GM12878 (cell line): Measurements from ENCODE around the gene DTWD2. TPM values are rescaled to one million over a fixed set of nuclear protein-coding genes. Genes with fewer than 3 reads are reported as not detected.

ENCODE experiments used
- ATAC-seq: fragments of 200-7000 bp; cut with Tn5 transposase; 3 replicates; pipeline ENCODE4 v1.9.1; 2020; ENCODE audit warnings: mild to moderate bottlenecking, moderate library complexity
- BruUV-seq: library from RNA; stranded (reverse); fragments of 400-500 nt; replicated peaks from 2 replicates; lab custom pipeline; 2021; lab: Mats Ljungman, UMichigan
- CTCF ChIA-PET: fragments of 300-600 bp; sonication (Branson Sonifier 250); formaldehyde crosslinking; extraction: SDS; loops from one replicate; lab custom pipeline; 2021; ENCODE audit warnings: inconsistent platforms; lab: Yijun Ruan, JAX
- POLR2A ChIA-PET: fragments of 350-600 bp; formaldehyde crosslinking; extraction: SDS; loops from one replicate; lab custom pipeline; 2021; ENCODE audit warnings: inconsistent platforms; lab: Charles Lee
- RAD21 ChIA-PET: fragments of 300-600 bp; sonication (Branson Sonifier 250); formaldehyde crosslinking; loops from one replicate; lab custom pipeline; 2023; ENCODE audit warnings: antibody characterized with exemption; ENCODE audit not compliant: unreplicated experiment; lab: Charles Lee
- SMC1A ChIA-PET: fragments of 300-600 bp; sonication (Branson Sonifier 250); formaldehyde crosslinking; loops from one replicate; lab custom pipeline; 2023; ENCODE audit not compliant: unreplicated experiment, uncharacterized antibody; lab: Charles Lee
- DNase-seq: peaks from one replicate; pipeline ENCODE4 v3.0.0-alpha.2; 2011; ENCODE audit warnings: low read depth, low spot score
- FAIRE-seq: peaks from 3 replicates; lab custom pipeline; 2011; peaks lifted over from hg19 to GRCh38; lab: Jason Lieb, UNC
- H2AFZ ChIP-seq: 2 replicates; pipeline ENCODE4 v1.6.0; 2011; ENCODE audit warnings: low read depth, low read length, control low read depth; ENCODE audit not compliant: control insufficient read depth
- H3K27ac ChIP-seq: 2 replicates; pipeline ENCODE4 v1.5.1; 2011; ENCODE audit warnings: control low read depth; ENCODE audit not compliant: control insufficient read depth, insufficient read depth
- H3K27me3 ChIP-seq, 2 experiments: replicated peaks in 1 of 2; 2 replicates each; pipeline versions ENCODE4 v1.6.0 to v1.6.1; 2011; ENCODE audit warnings: low read length in 1 of 2; ENCODE audit not compliant: control insufficient read depth in 2 of 2, insufficient read depth in 2 of 2
- H3K36me3 ChIP-seq, 2 experiments: 2 replicates each; pipeline ENCODE4 v1.5.1; 2011; ENCODE audit warnings: low read length in 1 of 2; ENCODE audit not compliant: control insufficient read depth in 2 of 2, insufficient read depth in 2 of 2
- H3K4me1 ChIP-seq: 2 replicates; pipeline ENCODE4 v1.6.1; 2011; ENCODE audit warnings: mild to moderate bottlenecking, low read length, moderate library complexity, mixed read lengths; ENCODE audit not compliant: control insufficient read depth, insufficient read depth
- H3K4me2 ChIP-seq: 2 replicates; pipeline ENCODE4 v1.6.0; 2011; ENCODE audit warnings: control low read depth; ENCODE audit not compliant: control insufficient read depth, insufficient read depth
- H3K4me3 ChIP-seq: fragments of 200-600 bp; sonication (generic); 2 replicates; pipeline ENCODE4 v1.5.1; 2016
- H3K79me2 ChIP-seq: 2 replicates; pipeline ENCODE4 v1.6.0; 2011; ENCODE audit warnings: low read length; ENCODE audit not compliant: control insufficient read depth, insufficient read depth
- H3K9ac ChIP-seq: 2 replicates; pipeline ENCODE4 v1.8.0; 2011; ENCODE audit warnings: low read length, control low read depth, mixed read lengths; ENCODE audit not compliant: control insufficient read depth, insufficient read depth
- H3K9me3 ChIP-seq: replicated peaks from 3 replicates; pipeline ENCODE4 v1.5.1; 2011; ENCODE audit warnings: mild to moderate bottlenecking, low read length; ENCODE audit not compliant: control insufficient read depth, insufficient read depth
- H4K20me1 ChIP-seq: 2 replicates; pipeline ENCODE4 v1.6.0; 2011; ENCODE audit not compliant: control insufficient read depth, insufficient read depth
- BCL11A ChIP-seq: IDR thresholded peaks from 2 replicates; pipeline ENCODE4 v1.6.1; 2011; ENCODE audit warnings: low read depth, low read length
- CHD4 ChIP-seq: fragments of 200-600 bp; sonication (generic); IDR thresholded peaks from 2 replicates; pipeline ENCODE4 v1.6.1; 2016; ENCODE audit warnings: mild to moderate bottlenecking
- EZH2 ChIP-seq: IDR thresholded peaks from 2 replicates; pipeline ENCODE4 v1.6.1; 2012; ENCODE audit warnings: low read depth, mild to moderate bottlenecking, control low read depth, inconsistent platforms, low read length, borderline replicate concordance; ENCODE audit not compliant: control insufficient read depth
- JUND ChIP-seq: IDR thresholded peaks from 2 replicates; pipeline ENCODE4 v1.6.1; 2012; ENCODE audit warnings: low read depth, mild to moderate bottlenecking, low read length, improper control_type of control experiment, moderate library complexity
- MTA3 ChIP-seq: IDR thresholded peaks from 2 replicates; pipeline ENCODE4 v1.6.1; 2012; ENCODE audit warnings: low read length, inconsistent platforms, borderline replicate concordance
- NFIC ChIP-seq: IDR thresholded peaks from 2 replicates; pipeline ENCODE4 v1.6.1; 2012; ENCODE audit warnings: low read depth, mild to moderate bottlenecking, inconsistent platforms, low read length, moderate library complexity
- RB1 ChIP-seq: fragments of 450-650 bp; formaldehyde crosslinking; IDR thresholded peaks from 2 replicates; pipeline ENCODE4 v1.6.1; 2017; ENCODE audit warnings: mild to moderate bottlenecking, borderline replicate concordance
- SMAD5 ChIP-seq: IDR thresholded peaks from 2 replicates; pipeline ENCODE4 v1.6.1; 2016; ENCODE audit warnings: antibody characterized with exemption, low read depth
- SP1 ChIP-seq: IDR thresholded peaks from one replicate; pipeline ENCODE4 v1.6.1; 2011; ENCODE audit warnings: low read depth, low read length
- WRNIP1 ChIP-seq: IDR thresholded peaks from 2 replicates; pipeline ENCODE4 v1.6.1; 2011; ENCODE audit warnings: low read depth, low read length, improper control_type of control experiment, borderline replicate concordance
- ZNF274 ChIP-seq: IDR thresholded peaks from one replicate; pipeline ENCODE4 v1.8.0; 2011; ENCODE audit not compliant: insufficient read length, insufficient read depth
- ZSCAN29 ChIP-seq: fragments of 450-650 bp; IDR thresholded peaks from 2 replicates; pipeline ENCODE4 v1.6.1; 2017; ENCODE audit warnings: mild to moderate bottlenecking, moderate library complexity
- ZZZ3 ChIP-seq: IDR thresholded peaks from 2 replicates; pipeline ENCODE4 v1.6.1; 2011; ENCODE audit warnings: low read depth; ENCODE audit not compliant: control insufficient read depth, insufficient read length
- WGBS: methylation state at CpG from one replicate; pipeline ENCODE4 v1.1.6; 2016; ENCODE audit warnings: low lambda C conversion rate; ENCODE audit not compliant: insufficient replicate concordance, insufficient coverage; ENCODE audit errors: missing lambda C conversion rate; 5-methylcytosine and 5-hydroxymethylcytosine counted together
- in situ Hi-C: fragments of 300-500 bp; cut with MboI; formaldehyde crosslinking; loops from 9 replicates; pipeline ENCODE4 v1.14.3; 2018; ENCODE audit warnings: mixed read lengths
- intact Hi-C: fragments of 100-400 bp; cut with micrococcal nuclease; formaldehyde crosslinking; loops from one replicate; pipeline ENCODE4 v1.14.2; 2022; ENCODE audit not compliant: unreplicated experiment
- polyA plus RNA-seq, 11 experiments: library from polyadenylated mRNA; depleted of rRNA in 4 of 11; unstranded in 6 of 11; stranded (reverse) in 5 of 11; fragments of >200 nt; fragmentation: Nextera tagmentation in 4 of 11; fragmentation: Illumina TruSeq in 1 of 11; extraction: Ambion mirVana in 4 of 11; extraction: Trizol in 1 of 11; gene quantifications; 1 replicate in 1 of 11; 2 replicates in 10 of 11; pipeline versions ENCODE4 v1.2.1 to v1.2.3, GENCODE V29; 2011 to 2016; ENCODE audit warnings: inconsistent platforms in 2 of 11, missing spikeins in 2 of 11, low read depth in 1 of 11
- total RNA-seq, 4 experiments: library from RNA; depleted of rRNA in 3 of 4; stranded (reverse); fragments of >200 nt in 3 of 4; fragmentation: Illumina TruSeq in 1 of 4; extraction: Trizol in 1 of 4; gene quantifications; 2 replicates each; pipeline versions ENCODE4 v1.2.1 to v1.2.3, GENCODE V29; 2013 to 2021
- TF ChIP-seq, protein P1 (sequence below), 3 experiments: IDR thresholded peaks in 2 of 3; conservative IDR thresholded peaks in 1 of 3; 2 replicates each; pipeline ENCODE4 v1.5.1; 2011; ENCODE audit warnings: low read depth in 3 of 3, low read length in 3 of 3, mild to moderate bottlenecking in 3 of 3, control low read depth in 2 of 3, moderate library complexity in 2 of 3, inconsistent platforms in 1 of 3, mixed read lengths in 1 of 3; ENCODE audit not compliant: control insufficient read depth in 2 of 3, insufficient read depth in 1 of 3; ENCODE audit errors: extremely low read depth in 1 of 3
- TF ChIP-seq, protein P2 (sequence below): IDR thresholded peaks from 2 replicates; pipeline ENCODE4 v1.6.1; 2012; ENCODE audit warnings: low read depth, low read length, improper control_type of control experiment
- TF ChIP-seq, protein P3 (sequence below): fragments of 450-650 bp; IDR thresholded peaks from 2 replicates; pipeline ENCODE4 v1.6.1; 2017; ENCODE audit warnings: mild to moderate bottlenecking, low read depth, inconsistent platforms; ENCODE audit not compliant: poor library complexity, severe bottlenecking

Gene DTWD2
- total and polyA plus RNA-seq, 10 of the 15 experiments (the other 5 are each of a cell fraction or from before 2014, with no cell fraction given), result 0.93 to 8.4 (median 5.1) TPM

DNA sequence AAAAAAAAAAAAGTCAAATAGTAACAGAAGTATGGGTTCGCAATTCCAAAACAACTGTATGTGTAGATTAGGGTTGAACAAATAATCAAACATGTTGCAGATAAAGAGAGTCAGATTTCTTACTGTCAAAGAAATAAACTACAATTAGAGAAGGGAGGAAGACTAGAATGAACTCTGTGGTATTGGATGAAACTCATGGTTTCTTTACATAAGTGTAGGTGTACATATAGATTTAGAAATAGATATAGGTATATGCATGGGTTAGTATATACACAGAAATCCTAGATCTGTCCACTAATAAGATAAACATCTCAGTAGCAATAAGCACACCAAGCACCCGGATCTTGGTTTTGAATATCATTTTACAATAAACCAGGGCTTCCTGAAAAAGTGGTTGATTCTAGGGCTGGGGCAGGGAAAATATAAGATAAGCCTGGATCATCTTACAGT is 21.3 kb downstream of the DTWD2 start:
- no peaks in the 10 kb centered on the region for H4K20me1 ChIP-seq
- ChIA-PET CTCF (no interaction called here), POLR2A (no interaction called here), RAD21 (no interaction called here), SMC1A (interaction anchor here (0.7 kb wide), 1 partner anchor 487 kb away, joined by 3 read pairs; no protein-coding TSS in a partner anchor)
- intact Hi-C loops, result no loop called here
- H3K9ac ChIP-seq, result no peak overlapping the region
- ATAC-seq (no peak), DNase-seq (no peak), FAIRE-seq (no peak)
- no peak overlapping the region for H3K27ac ChIP-seq
- H3K4me1 ChIP-seq, result no peaks in the 10 kb centered on the region
- no peaks in the 10 kb centered on the region for H3K36me3 ChIP-seq
- H3K4me2 ChIP-seq, result no peak overlapping the region
- 73% methylated on average over 2 of the region's 2 CpGs for WGBS
- H3K79me2 ChIP-seq, result no peaks in the 10 kb centered on the region
- H3K9me3 ChIP-seq, result no peaks in the 10 kb centered on the region; the same call in 2 of the 3 replicates
- TF ChIP-seq, protein P1, sequence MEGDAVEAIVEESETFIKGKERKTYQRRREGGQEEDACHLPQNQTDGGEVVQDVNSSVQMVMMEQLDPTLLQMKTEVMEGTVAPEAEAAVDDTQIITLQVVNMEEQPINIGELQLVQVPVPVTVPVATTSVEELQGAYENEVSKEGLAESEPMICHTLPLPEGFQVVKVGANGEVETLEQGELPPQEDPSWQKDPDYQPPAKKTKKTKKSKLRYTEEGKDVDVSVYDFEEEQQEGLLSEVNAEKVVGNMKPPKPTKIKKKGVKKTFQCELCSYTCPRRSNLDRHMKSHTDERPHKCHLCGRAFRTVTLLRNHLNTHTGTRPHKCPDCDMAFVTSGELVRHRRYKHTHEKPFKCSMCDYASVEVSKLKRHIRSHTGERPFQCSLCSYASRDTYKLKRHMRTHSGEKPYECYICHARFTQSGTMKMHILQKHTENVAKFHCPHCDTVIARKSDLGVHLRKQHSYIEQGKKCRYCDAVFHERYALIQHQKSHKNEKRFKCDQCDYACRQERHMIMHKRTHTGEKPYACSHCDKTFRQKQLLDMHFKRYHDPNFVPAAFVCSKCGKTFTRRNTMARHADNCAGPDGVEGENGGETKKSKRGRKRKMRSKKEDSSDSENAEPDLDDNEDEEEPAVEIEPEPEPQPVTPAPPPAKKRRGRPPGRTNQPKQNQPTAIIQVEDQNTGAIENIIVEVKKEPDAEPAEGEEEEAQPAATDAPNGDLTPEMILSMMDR (IDR thresholded peaks at IDR 0.05 in 2 of 3, conservative IDR thresholded peaks at IDR 0.05 in 1 of 3; ENCODE audit: control insufficient read depth in 2 of 3, extremely low read depth in 1 of 3, insufficient read depth in 1 of 3, low read depth in 3 of 3, low read length in 3 of 3), result no peak
- TF ChIP-seq, protein P2, sequence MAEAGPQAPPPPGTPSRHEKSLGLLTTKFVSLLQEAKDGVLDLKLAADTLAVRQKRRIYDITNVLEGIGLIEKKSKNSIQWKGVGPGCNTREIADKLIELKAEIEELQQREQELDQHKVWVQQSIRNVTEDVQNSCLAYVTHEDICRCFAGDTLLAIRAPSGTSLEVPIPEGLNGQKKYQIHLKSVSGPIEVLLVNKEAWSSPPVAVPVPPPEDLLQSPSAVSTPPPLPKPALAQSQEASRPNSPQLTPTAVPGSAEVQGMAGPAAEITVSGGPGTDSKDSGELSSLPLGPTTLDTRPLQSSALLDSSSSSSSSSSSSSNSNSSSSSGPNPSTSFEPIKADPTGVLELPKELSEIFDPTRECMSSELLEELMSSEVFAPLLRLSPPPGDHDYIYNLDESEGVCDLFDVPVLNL, result no peak
- TF ChIP-seq ZZZ3 (no peak), CHD4 (no peak), BCL11A (no peak), WRNIP1 (no peak), ZSCAN29 (no peak), RB1 (no peak), EZH2 (no peak), ZNF274 (no peak), SP1 (no peak), MTA3 (no peak), SMAD5 (no peak), NFIC (no peak), JUND (no peak)
- TF ChIP-seq, protein P3, sequence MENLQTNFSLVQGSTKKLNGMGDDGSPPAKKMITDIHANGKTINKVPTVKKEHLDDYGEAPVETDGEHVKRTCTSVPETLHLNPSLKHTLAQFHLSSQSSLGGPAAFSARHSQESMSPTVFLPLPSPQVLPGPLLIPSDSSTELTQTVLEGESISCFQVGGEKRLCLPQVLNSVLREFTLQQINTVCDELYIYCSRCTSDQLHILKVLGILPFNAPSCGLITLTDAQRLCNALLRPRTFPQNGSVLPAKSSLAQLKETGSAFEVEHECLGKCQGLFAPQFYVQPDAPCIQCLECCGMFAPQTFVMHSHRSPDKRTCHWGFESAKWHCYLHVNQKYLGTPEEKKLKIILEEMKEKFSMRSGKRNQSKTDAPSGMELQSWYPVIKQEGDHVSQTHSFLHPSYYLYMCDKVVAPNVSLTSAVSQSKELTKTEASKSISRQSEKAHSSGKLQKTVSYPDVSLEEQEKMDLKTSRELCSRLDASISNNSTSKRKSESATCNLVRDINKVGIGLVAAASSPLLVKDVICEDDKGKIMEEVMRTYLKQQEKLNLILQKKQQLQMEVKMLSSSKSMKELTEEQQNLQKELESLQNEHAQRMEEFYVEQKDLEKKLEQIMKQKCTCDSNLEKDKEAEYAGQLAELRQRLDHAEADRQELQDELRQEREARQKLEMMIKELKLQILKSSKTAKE, result no peak
- in situ Hi-C loops, result no loop called here
- no peak overlapping the region for H2AFZ ChIP-seq
- no peak overlapping the region for H3K4me3 ChIP-seq
- H3K27me3 ChIP-seq, result no peaks in the 10 kb centered on the region
- no TSS peak for BruUV-seq
